ENCODE measurements around the gene CEP70. TPM values are rescaled to one million over a fixed set of nuclear protein-coding genes. Genes with fewer than 3 reads are reported as not detected.
"Not testable (repeated sequence)": the region's sequence is repeated elsewhere in the genome, so short reads cannot be mapped to it uniquely, and the experiment has no call there.

CEP70 gene
- total and polyA plus RNA-seq, 2 donors (not counting 1 experiment from before 2014, with no cell fraction given): 1.00 to 9.6 TPM

DNA sequence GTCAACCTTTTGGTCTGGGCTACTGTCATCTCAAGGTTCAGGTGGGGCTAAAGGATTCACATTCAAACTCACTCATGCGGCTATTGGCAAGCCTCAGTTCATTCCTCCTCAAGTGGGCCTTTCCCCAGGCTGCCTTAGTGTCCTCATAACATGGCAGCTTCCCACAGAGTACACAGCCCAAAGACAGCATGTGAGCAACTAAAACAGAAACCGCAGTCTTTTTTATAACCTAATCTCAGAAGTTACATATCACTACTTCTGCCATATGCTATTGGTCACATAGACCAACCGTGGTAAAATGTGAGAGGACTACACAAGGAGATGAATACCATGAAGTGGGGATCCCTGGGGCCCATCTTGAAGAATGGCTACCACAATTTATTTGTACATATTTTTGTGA is 4.5 kb upstream of the CEP70 start:
- WGBS (ENCODE audit: insufficient coverage): 100% methylated on average over 1 of the region's 3 CpGs
- H3K36me3 ChIP-seq (replicated peaks in 1 of 2; ENCODE audit: control extremely low read depth in 1 of 2, control insufficient read depth in 1 of 2, extremely low read depth in 1 of 2, insufficient read depth in 2 of 2, low read length in 1 of 2): no peaks in the 10 kb centered on the region
- ATAC-seq (ENCODE audit: low read depth) (no peak), DNase-seq (no peak)
- no peak for TF ChIP-seq EZH2 (IDR thresholded peaks at IDR 0.05; ENCODE audit: borderline replicate concordance, insufficient read depth, low read depth, low read length, poor library complexity, severe bottlenecking)
- TF ChIP-seq, protein P1, sequence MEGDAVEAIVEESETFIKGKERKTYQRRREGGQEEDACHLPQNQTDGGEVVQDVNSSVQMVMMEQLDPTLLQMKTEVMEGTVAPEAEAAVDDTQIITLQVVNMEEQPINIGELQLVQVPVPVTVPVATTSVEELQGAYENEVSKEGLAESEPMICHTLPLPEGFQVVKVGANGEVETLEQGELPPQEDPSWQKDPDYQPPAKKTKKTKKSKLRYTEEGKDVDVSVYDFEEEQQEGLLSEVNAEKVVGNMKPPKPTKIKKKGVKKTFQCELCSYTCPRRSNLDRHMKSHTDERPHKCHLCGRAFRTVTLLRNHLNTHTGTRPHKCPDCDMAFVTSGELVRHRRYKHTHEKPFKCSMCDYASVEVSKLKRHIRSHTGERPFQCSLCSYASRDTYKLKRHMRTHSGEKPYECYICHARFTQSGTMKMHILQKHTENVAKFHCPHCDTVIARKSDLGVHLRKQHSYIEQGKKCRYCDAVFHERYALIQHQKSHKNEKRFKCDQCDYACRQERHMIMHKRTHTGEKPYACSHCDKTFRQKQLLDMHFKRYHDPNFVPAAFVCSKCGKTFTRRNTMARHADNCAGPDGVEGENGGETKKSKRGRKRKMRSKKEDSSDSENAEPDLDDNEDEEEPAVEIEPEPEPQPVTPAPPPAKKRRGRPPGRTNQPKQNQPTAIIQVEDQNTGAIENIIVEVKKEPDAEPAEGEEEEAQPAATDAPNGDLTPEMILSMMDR (IDR thresholded peaks at IDR 0.05): no peak
- no peaks in the 10 kb centered on the region for H3K79me2 ChIP-seq (ENCODE audit: control insufficient read depth, insufficient read depth, low read length)
- no peak overlapping the region for H3K9ac ChIP-seq (ENCODE audit: low read length)
- H2AFZ ChIP-seq (ENCODE audit: insufficient read depth, low read depth, low read length, poor library complexity, severe bottlenecking): no peak overlapping the region
- intact Hi-C loops (cut with micrococcal nuclease): loop anchor here (10.0 kb wide), 1 partner anchor 1734 kb away; the partner anchor contains the start of gene NCK1
- H3K4me3 ChIP-seq (ENCODE audit: control extremely low read depth in 1 of 5, extremely low read depth in 1 of 5, insufficient read depth in 1 of 5, low read depth in 2 of 5, low read length in 4 of 5): no peak overlapping the region
- H3K27ac ChIP-seq (ENCODE audit: low read length in 2 of 2): no peak overlapping the region
- H3K27me3 ChIP-seq (replicated peaks in 1 of 4; ENCODE audit: control extremely low read depth in 1 of 4, control insufficient read depth in 3 of 4, insufficient read depth in 4 of 4, low read length in 3 of 4): peaks cover 0 to 5% (median 0%) of the 10 kb centered on the region in 4 experiments
- H3K27ac Mint-ChIP-seq: no peak overlapping the region
- no peak overlapping the region for H3K4me3 Mint-ChIP-seq
- no peaks in the 10 kb centered on the region for H4K20me1 ChIP-seq (ENCODE audit: control insufficient read depth, insufficient read depth, low read length, poor library complexity, severe bottlenecking)
- H3K27me3 Mint-ChIP-seq: no peaks in the 10 kb centered on the region
- H3K4me1 Mint-ChIP-seq: peaks cover 5% of the 10 kb centered on the region
- CTCF ChIA-PET: interaction anchor here (1.0 to 13.4 kb wide), 2 partner anchors 89 to 319 kb away, joined by 3 to 461 read pairs; no protein-coding TSS in a partner anchor
- H3K4me1 ChIP-seq (ENCODE audit: control insufficient read depth in 2 of 2, insufficient read depth in 2 of 2, low read length in 2 of 2): peaks cover 2 to 8% of the 10 kb centered on the region in 2 donors
- peaks cover 0 to 13% (median 10%) of the 10 kb centered on the region in 3 donors for H3K9me3 ChIP-seq (ENCODE audit: control extremely low read depth in 1 of 3, control insufficient read depth in 2 of 3, insufficient read depth in 1 of 3, low read length in 2 of 3)
- POLR2A ChIA-PET: no interaction called here
- H3K4me2 ChIP-seq (replicated peaks; ENCODE audit: low read depth, low read length, poor library complexity, severe bottlenecking): no peak overlapping the region
- H3K9me3 Mint-ChIP-seq (ENCODE audit: insufficient read depth): peaks cover 2% of the 10 kb centered on the region

DNA sequence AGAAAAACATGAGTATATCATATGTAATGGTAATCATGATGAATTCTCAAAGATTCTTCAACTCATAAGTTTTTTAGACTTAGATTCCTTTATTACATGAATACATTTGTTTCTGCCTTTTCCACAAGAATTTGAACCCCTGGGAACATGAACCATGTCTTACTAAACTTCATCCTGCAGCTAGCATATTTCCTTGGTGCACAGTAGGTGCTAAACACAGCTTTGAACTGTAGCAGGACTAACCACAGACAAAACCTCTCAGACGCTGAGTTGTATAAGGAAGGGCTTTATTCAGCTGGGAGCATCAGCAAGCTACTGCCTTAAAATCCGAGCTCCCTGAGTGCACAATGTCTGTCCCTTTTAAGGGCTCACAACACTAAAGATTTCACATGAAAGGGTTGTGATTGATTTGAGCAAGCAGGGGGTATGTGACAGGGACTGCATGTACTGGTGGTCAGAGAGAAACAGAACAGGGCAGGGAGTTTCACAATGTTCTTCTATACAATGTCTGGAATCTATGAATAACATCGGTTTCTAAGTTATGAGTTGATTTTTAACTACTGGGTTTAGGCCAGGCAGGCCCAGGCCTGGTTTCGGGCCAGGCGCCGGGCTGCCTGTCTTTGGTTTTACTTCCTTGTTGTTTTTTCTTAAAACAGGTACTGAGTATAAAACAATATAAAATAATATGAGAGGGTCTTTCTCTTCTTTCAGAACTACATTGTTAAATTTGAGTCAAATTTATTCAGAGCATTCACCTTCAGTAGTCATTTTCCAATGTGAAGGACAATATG is 3.3 kb upstream of the CEP70 start:
- H3K9me3 ChIP-seq (ENCODE audit: control extremely low read depth in 1 of 3, control insufficient read depth in 2 of 3, insufficient read depth in 1 of 3, low read length in 2 of 3); H3K27me3 Mint-ChIP-seq; H3K27me3 ChIP-seq (replicated peaks in 1 of 4; ENCODE audit: control extremely low read depth in 1 of 4, control insufficient read depth in 3 of 4, insufficient read depth in 4 of 4, low read length in 3 of 4); H2AFZ ChIP-seq (ENCODE audit: insufficient read depth, low read depth, low read length, poor library complexity, severe bottlenecking); H3K4me3 ChIP-seq (ENCODE audit: control extremely low read depth in 1 of 5, extremely low read depth in 1 of 5, insufficient read depth in 1 of 5, low read depth in 2 of 5, low read length in 4 of 5); ATAC-seq (ENCODE audit: low read depth); H3K79me2 ChIP-seq (ENCODE audit: control insufficient read depth, insufficient read depth, low read length); H3K27ac Mint-ChIP-seq; DNase-seq; POLR2A ChIA-PET; H4K20me1 ChIP-seq (ENCODE audit: control insufficient read depth, insufficient read depth, low read length, poor library complexity, severe bottlenecking); H3K27ac ChIP-seq (ENCODE audit: low read length in 2 of 2); H3K4me1 Mint-ChIP-seq; H3K9ac ChIP-seq (ENCODE audit: low read length); H3K4me2 ChIP-seq (replicated peaks; ENCODE audit: low read depth, low read length, poor library complexity, severe bottlenecking); H3K36me3 ChIP-seq (replicated peaks in 1 of 2; ENCODE audit: control extremely low read depth in 1 of 2, control insufficient read depth in 1 of 2, extremely low read depth in 1 of 2, insufficient read depth in 2 of 2, low read length in 1 of 2); H3K4me3 Mint-ChIP-seq; H3K9me3 Mint-ChIP-seq (ENCODE audit: insufficient read depth): not testable (repeated sequence)
- intact Hi-C loops (cut with micrococcal nuclease): loop anchor here (10.0 kb wide), 1 partner anchor 1733 kb away; the partner anchor contains the start of gene NCK1
- CTCF ChIA-PET: interaction anchor here (1.0 to 13.4 kb wide), 3 partner anchors 19 to 320 kb away, joined by 3 to 461 read pairs (median 3); no protein-coding TSS in a partner anchor
- H3K4me1 ChIP-seq (ENCODE audit: control insufficient read depth in 2 of 2, insufficient read depth in 2 of 2, low read length in 2 of 2): peaks cover 5 to 10% of the 10 kb centered on the region in 2 donors
- 90% methylated on average over 2 of the region's 6 CpGs for WGBS (ENCODE audit: insufficient coverage)

Measured in B cell (primary cell).